H1 (cell line): ENCODE results near the gene SEMA3C. TPM values are rescaled to one million over a fixed set of nuclear protein-coding genes. Genes with fewer than 3 reads are reported as not detected.

ENCODE experiments used
- BCL11A ChIP-seq, 2 experiments: IDR thresholded peaks; one replicate each; pipeline ENCODE4 v1.6.1; 2011; ENCODE audit warnings: low read depth in 2 of 2, low read length in 2 of 2, mild to moderate bottlenecking in 2 of 2
- CHD7 ChIP-seq: fragments of 300-600 bp; sonication (generic); IDR thresholded peaks from 2 replicates; pipeline ENCODE4 v1.7.1; 2012; ENCODE audit warnings: low read length, moderate library complexity, mild to moderate bottlenecking, inconsistent platforms; ENCODE audit not compliant: insufficient replicate concordance
- EGR1 ChIP-seq: IDR thresholded peaks from 2 replicates; pipeline ENCODE4 v1.6.1; 2011; ENCODE audit warnings: low read depth, low read length, borderline replicate concordance
- JUN ChIP-seq: IDR thresholded peaks from 2 replicates; pipeline ENCODE4 v1.6.1; 2011; ENCODE audit warnings: low read depth, mild to moderate bottlenecking, improper control_type of control experiment, low read length
- POU5F1 ChIP-seq: IDR thresholded peaks from 2 replicates; pipeline ENCODE4 v1.6.1; 2011; ENCODE audit warnings: low read depth, mild to moderate bottlenecking, low read length, moderate library complexity
- SIX5 ChIP-seq: IDR thresholded peaks from 2 replicates; pipeline ENCODE4 v1.6.1; 2011; ENCODE audit warnings: mild to moderate bottlenecking, low read depth, low read length
- USF2 ChIP-seq: IDR thresholded peaks from 2 replicates; pipeline ENCODE4 v1.6.1; 2011; ENCODE audit warnings: low read length, improper control_type of control experiment
- ZNF274 ChIP-seq: IDR thresholded peaks from 2 replicates; pipeline ENCODE4 v1.7.0; 2012; ENCODE audit warnings: low read length, borderline replicate concordance; ENCODE audit errors: extremely low read depth
- polyA plus RNA-seq, 7 experiments: library from polyadenylated mRNA; depleted of rRNA in 3 of 7; stranded (reverse) in 5 of 7; unstranded in 2 of 7; fragments of >200 nt in 5 of 7; fragments of 200-250 nt in 2 of 7; gene quantifications; 1 replicate in 5 of 7; 2 replicates in 1 of 7; 4 replicates in 1 of 7; pipeline versions ENCODE4 v1.2.1 to v1.2.3, GENCODE V29; 2011 to 2013; ENCODE audit warnings: missing spikeins in 2 of 7, mixed read lengths in 2 of 7
- total RNA-seq: library from RNA; stranded (reverse); fragmentation: NEBNext Ultra II Directional; extraction: Animal tissue kit (Norgen Biotek cat#: 25700); gene quantifications from 2 replicates; pipeline ENCODE4 v1.2.1, GENCODE V29; 2021

Gene SEMA3C
- total and polyA plus RNA-seq, 2 of the 8 experiments (the other 6 are each of a cell fraction or from before 2014, with no cell fraction given), result 0.15 to 1.4 TPM

GRCh38 chr7:80722616-80723195 is 196.1 kb downstream of the SEMA3C start (continued):
- TF ChIP-seq CHD7 (no peak), BCL11A (IDR thresholded peaks at IDR 0.05; ENCODE audit: low read depth in 2 of 2, low read length in 2 of 2) (no peak), SIX5 (no peak), EGR1 (no peak), ZNF274 (no peak), POU5F1 (no peak), USF2 (no peak), JUN (no peak)
